Measurements from ENCODE around the gene ANKLE1. TPM values are rescaled to one million over a fixed set of nuclear protein-coding genes. Genes with fewer than 3 reads are reported as not detected.

The ANKLE1 gene
- total RNA-seq, 1 donor from 2014 or later: 4.9 TPM

- Mint-ChIP-seq H3K4me3 (no peak overlapping the region), H3K4me1 (peaks cover 6% of the 10 kb centered on the region), H3K9me3 (no peaks in the 10 kb centered on the region), H3K27me3 (ENCODE audit: low read depth) (peaks cover 2% of the 10 kb centered on the region), H3K36me3 (ENCODE audit: low read depth) (no peaks in the 10 kb centered on the region), H3K27ac (ENCODE audit: unreplicated experiment) (no peak overlapping the region)
- no peak for TF ChIP-seq CTCF (conservative IDR thresholded peaks at IDR 0.05)
- DNase-seq (ENCODE audit: low read depth, low spot score): no peak
Observed at GRCh38 chr19:17256130-17256529, 25.6 kb upstream of the ANKLE1 start.

- H3K27ac Mint-ChIP-seq (ENCODE audit: unreplicated experiment): no peak overlapping the region
- peaks cover 2% of the 10 kb centered on the region for H3K27me3 Mint-ChIP-seq (ENCODE audit: low read depth)
- no peak for DNase-seq (ENCODE audit: low read depth, low spot score)
- peaks cover 6% of the 10 kb centered on the region for H3K4me1 Mint-ChIP-seq
- H3K4me3 Mint-ChIP-seq: no peak overlapping the region
- TF ChIP-seq CTCF (conservative IDR thresholded peaks at IDR 0.05): no peak
- no peaks in the 10 kb centered on the region for H3K36me3 Mint-ChIP-seq (ENCODE audit: low read depth)
- H3K9me3 Mint-ChIP-seq: no peaks in the 10 kb centered on the region
Observed at GRCh38 chr19:17259118-17259780, 22.5 kb upstream of the ANKLE1 start.

DNA sequence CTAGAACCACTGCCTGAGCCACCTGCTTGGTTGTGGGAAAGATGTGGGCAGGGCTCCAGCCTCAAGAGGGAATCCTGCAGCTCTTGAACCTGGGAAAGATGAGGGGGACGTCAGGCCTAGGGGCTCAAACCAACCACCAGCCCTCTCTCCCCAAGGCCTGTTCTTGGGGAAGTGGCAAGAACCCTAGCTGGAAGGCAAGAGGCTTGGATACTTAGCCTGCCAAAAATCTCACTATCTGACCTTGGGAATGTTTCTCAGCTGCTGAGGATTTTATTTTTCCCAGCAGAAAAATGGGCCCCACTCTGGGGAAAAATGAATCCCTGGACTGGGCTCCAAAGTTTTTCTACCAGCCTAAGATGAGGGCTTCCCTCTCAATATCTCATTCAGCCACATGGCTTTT is 21.8 kb upstream of the ANKLE1 start:
- peaks cover 6% of the 10 kb centered on the region for H3K4me1 Mint-ChIP-seq
- H3K36me3 Mint-ChIP-seq (ENCODE audit: low read depth): no peaks in the 10 kb centered on the region
- H3K27ac Mint-ChIP-seq (ENCODE audit: unreplicated experiment): no peak overlapping the region
- no peak overlapping the region for H3K4me3 Mint-ChIP-seq
- H3K9me3 Mint-ChIP-seq: no peaks in the 10 kb centered on the region
- no peak for DNase-seq (ENCODE audit: low read depth, low spot score)
- TF ChIP-seq CTCF (conservative IDR thresholded peaks at IDR 0.05): no peak
- peaks cover 2% of the 10 kb centered on the region for H3K27me3 Mint-ChIP-seq (ENCODE audit: low read depth)

GRCh38 chr19:17260842-17261325 is 20.8 kb upstream of the ANKLE1 start:
- H3K9me3 Mint-ChIP-seq: no peaks in the 10 kb centered on the region
- peaks cover 6% of the 10 kb centered on the region for H3K4me1 Mint-ChIP-seq
- H3K4me3 Mint-ChIP-seq: no peak overlapping the region
- DNase-seq (ENCODE audit: low read depth, low spot score): peak; percentile 88
- H3K36me3 Mint-ChIP-seq (ENCODE audit: low read depth): no peaks in the 10 kb centered on the region
- H3K27ac Mint-ChIP-seq (ENCODE audit: unreplicated experiment): peak overlapping the region; percentile 52
- peak; percentile 98 for TF ChIP-seq CTCF (conservative IDR thresholded peaks at IDR 0.05)
- peaks cover 2% of the 10 kb centered on the region for H3K27me3 Mint-ChIP-seq (ENCODE audit: low read depth)

DNA sequence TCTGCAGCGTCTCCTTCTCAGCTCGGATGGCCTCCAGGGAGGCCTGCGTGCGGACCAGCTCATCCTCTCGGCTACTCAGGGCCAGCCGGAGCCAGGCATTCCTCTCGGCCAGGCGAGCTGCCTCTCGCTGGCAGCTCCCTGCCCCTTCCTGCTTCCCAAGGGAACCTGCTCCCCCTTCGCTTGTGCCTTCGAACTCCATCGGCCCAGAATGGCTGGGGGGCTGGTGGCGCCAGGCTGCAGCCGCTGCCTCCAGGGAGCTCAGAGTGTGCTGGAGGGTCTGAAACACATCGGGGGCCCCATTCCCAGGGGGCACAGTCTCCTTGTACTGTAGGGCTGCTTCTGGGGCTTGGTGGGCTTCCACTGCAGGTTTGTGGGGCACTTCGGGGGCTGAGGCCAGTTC is 19.1 kb upstream of the ANKLE1 start:
- TF ChIP-seq CTCF (conservative IDR thresholded peaks at IDR 0.05): no peak
- DNase-seq (ENCODE audit: low read depth, low spot score): no peak
- no peak overlapping the region for H3K4me3 Mint-ChIP-seq
- H3K4me1 Mint-ChIP-seq: peaks cover 13% of the 10 kb centered on the region
- H3K36me3 Mint-ChIP-seq (ENCODE audit: low read depth): no peaks in the 10 kb centered on the region
- H3K27me3 Mint-ChIP-seq (ENCODE audit: low read depth): peaks cover 5% of the 10 kb centered on the region
- peaks cover 5% of the 10 kb centered on the region for H3K9me3 Mint-ChIP-seq
- H3K27ac Mint-ChIP-seq (ENCODE audit: unreplicated experiment): no peak overlapping the region

Measured in neural crest cell (in vitro differentiated cells).